Panc1 (cell line): Measurements from ENCODE around the gene NEURL4. TPM values are rescaled to one million over a fixed set of nuclear protein-coding genes. Genes with fewer than 3 reads are reported as not detected.

Experiments used
- ATAC-seq: fragments of 200-7000 bp; cut with Tn5 transposase; 2 replicates; pipeline ENCODE4 v1.9.1; 2020; ENCODE audit warnings: mild to moderate bottlenecking, moderate library complexity
- BruUV-seq: library from RNA; stranded (reverse); fragments of 400-500 nt; replicated peaks from 2 replicates; lab custom pipeline; 2021; lab: Mats Ljungman, UMichigan
- CTCF ChIA-PET: fragments of 300-600 bp; sonication (Branson Sonifier 250); formaldehyde crosslinking; loops from one replicate; lab custom pipeline; 2022; ENCODE audit warnings: antibody characterized with exemption; lab: Charles Lee
- POLR2A ChIA-PET: fragments of 300-600 bp; sonication (Branson Sonifier 250); formaldehyde crosslinking; loops from one replicate; lab custom pipeline; 2022; ENCODE audit warnings: antibody characterized with exemption; lab: Charles Lee
- DNase-seq: peaks from one replicate; pipeline ENCODE4 v3.0.0-alpha.2; 2010; ENCODE audit warnings: low read depth, low spot score
- H3K27ac ChIP-seq: 2 replicates; pipeline ENCODE4 v1.5.1; 2011; ENCODE audit warnings: mild to moderate bottlenecking, low read length, inconsistent platforms
- H3K27me3 ChIP-seq: fragments of 200-500 bp; sonication (Bioruptor generic); 2 replicates; pipeline ENCODE4 v1.6.0; 2014; ENCODE audit warnings: low read length, inconsistent platforms; ENCODE audit not compliant: control insufficient read depth, insufficient read depth
- H3K36me3 ChIP-seq: fragments of 200-500 bp; sonication (Bioruptor generic); 2 replicates; pipeline ENCODE4 v1.5.1; 2014; ENCODE audit warnings: inconsistent platforms, mild to moderate bottlenecking, low read length, moderate library complexity; ENCODE audit not compliant: control insufficient read depth, insufficient read depth
- H3K4me1 ChIP-seq: 2 replicates; pipeline ENCODE4 v1.5.1; 2011; ENCODE audit warnings: inconsistent platforms, mild to moderate bottlenecking, low read length, moderate library complexity; ENCODE audit not compliant: control insufficient read depth, insufficient read depth
- H3K4me3 ChIP-seq, 2 experiments: 2 replicates each; pipeline ENCODE4 v1.5.1; 2011 to 2012; ENCODE audit warnings: low read depth in 2 of 2, low read length in 2 of 2, mild to moderate bottlenecking in 2 of 2, inconsistent platforms in 1 of 2, moderate library complexity in 1 of 2
- H3K9me3 ChIP-seq: fragments of 200-500 bp; sonication (Bioruptor generic); 2 replicates; pipeline ENCODE4 v1.5.1; 2014; ENCODE audit warnings: low read depth, mild to moderate bottlenecking, inconsistent platforms, low read length, moderate library complexity; ENCODE audit not compliant: control insufficient read depth, insufficient read depth
- POLR2AphosphoS5 ChIP-seq: IDR thresholded peaks from 2 replicates; pipeline ENCODE4 v1.6.1; 2012; ENCODE audit warnings: mild to moderate bottlenecking, low read depth, low read length, moderate library complexity
- REST ChIP-seq, 2 experiments: IDR thresholded peaks; 2 replicates each; pipeline ENCODE4 v1.6.1; 2011 to 2012; ENCODE audit warnings: low read depth in 2 of 2, control low read depth in 1 of 2, low read length in 1 of 2, mild to moderate bottlenecking in 1 of 2, moderate library complexity in 1 of 2; ENCODE audit not compliant: insufficient read depth in 1 of 2
- SIN3A ChIP-seq: IDR thresholded peaks from 2 replicates; pipeline ENCODE4 v1.6.1; 2012; ENCODE audit warnings: low read depth, mild to moderate bottlenecking, low read length, moderate library complexity, borderline replicate concordance; ENCODE audit not compliant: insufficient read depth
- TCF7L2 ChIP-seq: IDR thresholded peaks from 2 replicates; pipeline ENCODE4 v1.6.1; 2011; ENCODE audit warnings: mild to moderate bottlenecking, low read depth, low read length, inconsistent platforms
- in situ Hi-C: cut with HindIII; loops from 2 replicates; pipeline ENCODE4 v1.10.0; 2016; ENCODE audit warnings: low sequenced_read_pairs, low pct_unique_long_range_greater_than_20kb
- intact Hi-C: fragments of 100-400 bp; cut with micrococcal nuclease; formaldehyde crosslinking; loops from one replicate; pipeline ENCODE4 v1.10.0; 2022; ENCODE audit not compliant: unreplicated experiment
- total RNA-seq: library from RNA; stranded (reverse); gene quantifications from one replicate; pipeline ENCODE4 v1.2.1, GENCODE V29; 2021; ENCODE audit not compliant: unreplicated experiment
- TF ChIP-seq, protein P1 (sequence below): fragments of 450-650 bp; IDR thresholded peaks from 2 replicates; pipeline ENCODE4 v1.5.1; 2017; ENCODE audit warnings: mild to moderate bottlenecking

Gene NEURL4
- total RNA-seq, 1 experiment from 2014 or later: 58.9 TPM

- Histone ChIP-seq H3K27ac (no peak overlapping the region), H3K27me3 (no peaks in the 10 kb centered on the region), H3K4me3 (no peak overlapping the region), H3K9me3 (no peaks in the 10 kb centered on the region), H3K36me3 (no peaks in the 10 kb centered on the region; the same call in 1 of the 2 replicates), H3K4me1 (peaks cover 7% of the 10 kb centered on the region)
- in situ Hi-C loops: no loop called here
- intact Hi-C loops: no loop called here
- no peak for DNase-seq
- CTCF ChIA-PET: no interaction called here
- TF ChIP-seq SIN3A (no peak), REST (IDR thresholded peaks at IDR 0.05; ENCODE audit: insufficient read depth in 1 of 2, low read depth in 2 of 2, low read length in 1 of 2) (no peak), POLR2AphosphoS5 (no peak), TCF7L2 (no peak)
- TF ChIP-seq, protein P1, sequence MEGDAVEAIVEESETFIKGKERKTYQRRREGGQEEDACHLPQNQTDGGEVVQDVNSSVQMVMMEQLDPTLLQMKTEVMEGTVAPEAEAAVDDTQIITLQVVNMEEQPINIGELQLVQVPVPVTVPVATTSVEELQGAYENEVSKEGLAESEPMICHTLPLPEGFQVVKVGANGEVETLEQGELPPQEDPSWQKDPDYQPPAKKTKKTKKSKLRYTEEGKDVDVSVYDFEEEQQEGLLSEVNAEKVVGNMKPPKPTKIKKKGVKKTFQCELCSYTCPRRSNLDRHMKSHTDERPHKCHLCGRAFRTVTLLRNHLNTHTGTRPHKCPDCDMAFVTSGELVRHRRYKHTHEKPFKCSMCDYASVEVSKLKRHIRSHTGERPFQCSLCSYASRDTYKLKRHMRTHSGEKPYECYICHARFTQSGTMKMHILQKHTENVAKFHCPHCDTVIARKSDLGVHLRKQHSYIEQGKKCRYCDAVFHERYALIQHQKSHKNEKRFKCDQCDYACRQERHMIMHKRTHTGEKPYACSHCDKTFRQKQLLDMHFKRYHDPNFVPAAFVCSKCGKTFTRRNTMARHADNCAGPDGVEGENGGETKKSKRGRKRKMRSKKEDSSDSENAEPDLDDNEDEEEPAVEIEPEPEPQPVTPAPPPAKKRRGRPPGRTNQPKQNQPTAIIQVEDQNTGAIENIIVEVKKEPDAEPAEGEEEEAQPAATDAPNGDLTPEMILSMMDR: no peak
- POLR2A ChIA-PET: no interaction called here
- no TSS peak for BruUV-seq
- no peak for ATAC-seq
Observed at GRCh38 chr17:7332111-7332510, 3.0 kb upstream of the NEURL4 start.

DNA sequence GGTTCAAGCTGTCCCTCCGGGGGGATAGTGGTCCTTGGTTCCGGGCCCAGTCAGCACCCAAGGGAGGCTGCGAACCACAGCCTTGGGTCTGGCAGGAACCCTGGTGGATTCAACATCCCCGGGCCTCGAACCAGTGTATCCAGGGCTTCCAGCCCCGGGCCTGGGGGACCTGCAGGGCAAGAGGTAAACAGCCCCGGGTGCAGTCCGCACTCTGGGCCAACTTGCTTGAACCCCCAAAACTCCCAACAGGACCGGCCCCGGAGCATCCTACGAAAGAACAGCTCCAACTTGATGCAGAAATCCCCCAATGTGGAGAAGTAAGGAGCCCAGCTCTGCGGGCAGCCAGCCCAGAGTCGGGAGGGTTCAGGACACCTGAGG, 1.5 kb upstream of the NEURL4 start:
- H3K27ac ChIP-seq: peak overlapping the region; percentile 89
- no peaks in the 10 kb centered on the region for H3K27me3 ChIP-seq
- ATAC-seq (no peak), DNase-seq (no peak)
- ChIA-PET POLR2A (no interaction called here), CTCF (no interaction called here)
- TF ChIP-seq, protein P1: no peak
- no peak for TF ChIP-seq SIN3A
- TF ChIP-seq TCF7L2: no peak
- TF ChIP-seq REST (IDR thresholded peaks at IDR 0.05; ENCODE audit: insufficient read depth in 1 of 2, low read depth in 2 of 2, low read length in 1 of 2): no peak
- TF ChIP-seq POLR2AphosphoS5: no peak
- in situ Hi-C loops (no loop called here), intact Hi-C loops (no loop called here)
- H3K4me3 ChIP-seq: peak overlapping the region; percentile 81 to 90
- H3K36me3 ChIP-seq: no peaks in the 10 kb centered on the region; the same call in 1 of the 2 replicates
- H3K9me3 ChIP-seq: no peaks in the 10 kb centered on the region
- no TSS peak for BruUV-seq
- H3K4me1 ChIP-seq: peaks cover 7% of the 10 kb centered on the region
